HCT116 (cell line): ENCODE data around the gene GNAO1. TPM values are rescaled to one million over a fixed set of nuclear protein-coding genes. Genes with fewer than 3 reads are reported as not detected.

Source experiments
- ATAC-seq: fragments of 200-7000 bp; cut with Tn5 transposase; 2 replicates; pipeline ENCODE4 v1.9.1; 2020; ENCODE audit warnings: mild to moderate bottlenecking, moderate library complexity
- BruUV-seq: library from RNA; stranded (reverse); fragments of 400-500 nt; replicated peaks from 2 replicates; lab custom pipeline; 2021; lab: Mats Ljungman, UMichigan
- CTCF ChIA-PET: fragments of 300-600 bp; sonication (Branson Sonifier 250); formaldehyde crosslinking; loops from one replicate; lab custom pipeline; 2021; ENCODE audit warnings: antibody characterized with exemption; lab: Charles Lee
- POLR2A ChIA-PET: fragments of 300-600, 350-600 bp; sonication (Branson Sonifier 250); formaldehyde crosslinking; loops from one replicate; lab custom pipeline; 2021; ENCODE audit warnings: antibody characterized with exemption; lab: Charles Lee
- RAD21 ChIA-PET, 2 experiments: fragments of 300-600 bp; sonication (Branson Sonifier 250); formaldehyde crosslinking; loops; one replicate each; lab custom pipeline; 2023; ENCODE audit warnings: low total read pairs in 2 of 2; ENCODE audit not compliant: uncharacterized antibody in 2 of 2, unreplicated experiment in 2 of 2, low non-redundant PET in 1 of 2; lab: Charles Lee
- DNase-seq: peaks from one replicate; pipeline ENCODE4 v3.0.0-alpha.2; 2010; ENCODE audit warnings: low read depth, low spot score
- H2AFZ ChIP-seq: fragments of 200-600 bp; shearing (Covaris generic), sonication (generic); 2 replicates; pipeline ENCODE4 v1.6.1; 2017; ENCODE audit warnings: low read depth, mixed run types, mixed read lengths, antibody characterized with exemption, low read length; ENCODE audit not compliant: poor library complexity, severe bottlenecking
- H3K27ac ChIP-seq: 2 replicates; pipeline ENCODE4 v1.5.1; 2012; ENCODE audit warnings: low read depth, low read length
- H3K27me3 ChIP-seq: fragments of 200-600 bp; sonication (generic); 2 replicates; pipeline ENCODE4 v1.6.1; 2016; ENCODE audit warnings: mixed run types, low read length, mixed read lengths; ENCODE audit not compliant: insufficient read depth
- H3K36me3 ChIP-seq, 2 experiments: fragments of 200-500 bp in 1 of 2; fragments of 200-600 bp in 1 of 2; sonication (Bioruptor generic) in 1 of 2; sonication (generic) in 1 of 2; 2 replicates each; pipeline versions ENCODE4 v1.5.1 to v1.6.1; 2014 to 2016; ENCODE audit warnings: low read length in 2 of 2, inconsistent platforms in 1 of 2, mixed read lengths in 1 of 2, mixed run types in 1 of 2; ENCODE audit not compliant: insufficient read depth in 2 of 2, control insufficient read depth in 1 of 2
- H3K4me1 ChIP-seq, 2 experiments: fragments of 200-600 bp in 1 of 2; sonication (generic) in 1 of 2; 2 replicates each; pipeline versions ENCODE4 v1.5.1 to v1.6.1; 2012 to 2017; ENCODE audit warnings: low read length in 2 of 2, inconsistent platforms in 1 of 2, mild to moderate bottlenecking in 1 of 2, mixed read lengths in 1 of 2, mixed run types in 1 of 2, moderate library complexity in 1 of 2; ENCODE audit not compliant: insufficient read depth in 2 of 2, control insufficient read depth in 1 of 2
- H3K4me2 ChIP-seq: fragments of 200-600 bp; sonication (generic); 2 replicates; pipeline ENCODE4 v1.6.1; 2017; ENCODE audit warnings: mixed run types, low read length, mixed read lengths
- H3K4me3 ChIP-seq, 2 experiments: fragments of 200-600 bp in 1 of 2; sonication (generic) in 1 of 2; replicated peaks in 1 of 2; 2 replicates each; pipeline ENCODE4 v1.5.1; 2011 to 2016; ENCODE audit warnings: low read length in 2 of 2, control low read depth in 1 of 2, low read depth in 1 of 2, mild to moderate bottlenecking in 1 of 2, mixed read lengths in 1 of 2, mixed run types in 1 of 2
- H3K79me2 ChIP-seq: fragments of 200-600 bp; sonication (generic); 2 replicates; pipeline ENCODE4 v1.6.1; 2017; ENCODE audit warnings: mild to moderate bottlenecking, mixed run types, low read length, moderate library complexity, mixed read lengths; ENCODE audit not compliant: insufficient read depth
- H3K9ac ChIP-seq: fragments of 200-600 bp; sonication (generic); 2 replicates; pipeline ENCODE4 v1.6.1; 2016; ENCODE audit warnings: low read length, mixed read lengths
- H3K9me2 ChIP-seq: fragments of 200-600 bp; sonication (generic), shearing (Covaris generic); 2 replicates; pipeline ENCODE4 v1.6.1; 2017; ENCODE audit warnings: mixed run types, mild to moderate bottlenecking, moderate library complexity; ENCODE audit not compliant: insufficient read depth
- H3K9me3 ChIP-seq, 2 experiments: fragments of 200-500 bp in 1 of 2; fragments of 200-600 bp in 1 of 2; sonication (Bioruptor generic) in 1 of 2; sonication (generic) in 1 of 2; 2 replicates each; pipeline ENCODE4 v1.6.1; 2014 to 2017; ENCODE audit warnings: low read length in 2 of 2, mixed read lengths in 2 of 2, inconsistent platforms in 1 of 2, low read depth in 1 of 2, mild to moderate bottlenecking in 1 of 2, mixed run types in 1 of 2, moderate library complexity in 1 of 2; ENCODE audit not compliant: control insufficient read depth in 1 of 2, insufficient read depth in 1 of 2
- H4K20me1 ChIP-seq: fragments of 200-600 bp; sonication (generic), shearing (Covaris generic); 2 replicates; pipeline ENCODE4 v1.6.1; 2017; ENCODE audit warnings: mixed run types, mild to moderate bottlenecking, moderate library complexity; ENCODE audit not compliant: insufficient read depth
- ATF3 ChIP-seq: IDR thresholded peaks from 2 replicates; pipeline ENCODE4 v1.6.1; 2012
- CBX3 ChIP-seq: IDR thresholded peaks from 2 replicates; pipeline ENCODE4 v1.6.1; 2012; ENCODE audit warnings: low read depth
- CTCF ChIP-seq, 3 experiments: fragments of 200-600 bp in 1 of 3; sonication (generic) in 1 of 3; IDR thresholded peaks in 2 of 3; conservative IDR thresholded peaks in 1 of 3; 2 replicates each; pipeline ENCODE4 v1.5.1; 2012 to 2017; ENCODE audit warnings: low read depth in 2 of 3, low read length in 2 of 3, antibody characterized with exemption in 1 of 3, borderline replicate concordance in 1 of 3, control low read depth in 1 of 3, mild to moderate bottlenecking in 1 of 3, mixed read lengths in 1 of 3, mixed run types in 1 of 3, moderate library complexity in 1 of 3; ENCODE audit not compliant: insufficient read depth in 1 of 3
- ELF1 ChIP-seq: IDR thresholded peaks from 2 replicates; pipeline ENCODE4 v1.6.1; 2012; ENCODE audit warnings: low read depth, borderline replicate concordance
- EZH2 ChIP-seq: fragments of 200-600 bp; sonication (generic); IDR thresholded peaks from 2 replicates; pipeline ENCODE4 v1.6.1; 2017; ENCODE audit warnings: antibody characterized with exemption, mixed run types
- POLR2A ChIP-seq: IDR thresholded peaks from 2 replicates; pipeline ENCODE4 v1.7.0; 2011; ENCODE audit warnings: borderline replicate concordance; ENCODE audit not compliant: insufficient read depth, insufficient read length; ENCODE audit errors: extremely low read depth
- POLR2AphosphoS5 ChIP-seq: IDR thresholded peaks from 2 replicates; pipeline ENCODE4 v1.6.1; 2011; ENCODE audit warnings: mild to moderate bottlenecking, low read depth, low read length, moderate library complexity
- SRF ChIP-seq: IDR thresholded peaks from 2 replicates; pipeline ENCODE4 v1.6.1; 2012; ENCODE audit warnings: low read depth
- TCF7L2 ChIP-seq: IDR thresholded peaks from 2 replicates; pipeline ENCODE4 v1.7.0; 2011; ENCODE audit warnings: borderline replicate concordance, inconsistent platforms; ENCODE audit not compliant: insufficient read depth, insufficient read length; ENCODE audit errors: extremely low read depth
- YY1 ChIP-seq: IDR thresholded peaks from 2 replicates; pipeline ENCODE4 v1.6.1; 2011; ENCODE audit warnings: low read length, low read depth, moderate library complexity, mild to moderate bottlenecking; ENCODE audit not compliant: insufficient replicate concordance; ENCODE audit errors: extremely low read depth
- ZBTB33 ChIP-seq: IDR thresholded peaks from 2 replicates; pipeline ENCODE4 v1.6.1; 2011; ENCODE audit warnings: mild to moderate bottlenecking, low read length, moderate library complexity; ENCODE audit not compliant: insufficient replicate concordance; ENCODE audit errors: extremely low read depth
- ZNF274 ChIP-seq: fragments of 200-500 bp; sonication (Bioruptor generic); IDR thresholded peaks from 2 replicates; pipeline ENCODE4 v1.6.1; 2014; ENCODE audit warnings: mild to moderate bottlenecking, low read depth, low read length, inconsistent platforms
- intact Hi-C: fragments of 100-400 bp; cut with micrococcal nuclease; formaldehyde crosslinking; loops from 2 replicates; pipeline ENCODE4 v1.10.0; 2022
- total RNA-seq: library from RNA; stranded (reverse); gene quantifications from one replicate; pipeline ENCODE4 v1.2.1, GENCODE V29; 2021; ENCODE audit not compliant: unreplicated experiment

GNAO1 gene
- total RNA-seq, 1 experiment from 2014 or later = 0.12 TPM

GRCh38 chr16:56262551-56263245 lies 71.4 kb downstream of the GNAO1 start:
- no peaks in the 10 kb centered on the region for H3K9me2 ChIP-seq
- H2AFZ ChIP-seq = no peak overlapping the region
- intact Hi-C loops = no loop called here
- H3K4me2 ChIP-seq = no peak overlapping the region
- TF ChIP-seq POLR2AphosphoS5 (no peak), YY1 (no peak), ZBTB33 (no peak), CTCF (IDR thresholded peaks at IDR 0.05 in 2 of 3, conservative IDR thresholded peaks at IDR 0.05 in 1 of 3; ENCODE audit: borderline replicate concordance in 1 of 3, insufficient read depth in 1 of 3, low read depth in 2 of 3, low read length in 2 of 3) (no peak), ATF3 (no peak), ELF1 (no peak), ZNF274 (no peak), POLR2A (no peak), SRF (no peak), CBX3 (no peak), TCF7L2 (no peak), EZH2 (no peak)
- TF ChIP-seq, all 23 proteins: peak for 0
- BruUV-seq = no TSS peak
- Histone ChIP-seq H3K27me3 (peaks cover 15% of the 10 kb centered on the region), H3K36me3 (no peaks in the 10 kb centered on the region), H3K9me3 (no peaks in the 10 kb centered on the region), H3K79me2 (no peaks in the 10 kb centered on the region), H3K4me3 (no peak overlapping the region), H3K27ac (no peak overlapping the region), H3K9ac (no peak overlapping the region), H4K20me1 (no peaks in the 10 kb centered on the region), H3K4me1 (no peaks in the 10 kb centered on the region)
- ChIA-PET CTCF (interaction anchor here (1.2 kb wide), 1 partner anchor 18 kb away, joined by 3 read pairs; no protein-coding TSS in a partner anchor), RAD21 (no interaction called here), POLR2A (no interaction called here)
- DNase-seq = no peak
- no peak for ATAC-seq
